Kidney (tissue), 14 donors: ENCODE results near the gene TSFM. TPM values are rescaled to one million over a fixed set of nuclear protein-coding genes. Genes with fewer than 3 reads are reported as not detected.

Experiments
- DNase-seq, 5 donors: peaks; one replicate each; pipeline ENCODE4 v3.0.0-alpha.2; 2013 to 2020
- FAIRE-seq: peaks from 2 replicates; lab custom pipeline; 2012; peaks lifted over from hg19 to GRCh38; lab: Jason Lieb, UNC
- H3K27ac ChIP-seq, 2 donors: one replicate each; pipeline ENCODE4 v1.7.0; 2013; ENCODE audit warnings: low read depth in 2 of 2, low read length in 2 of 2, inconsistent platforms in 1 of 2
- H3K27me3 ChIP-seq: one replicate; pipeline ENCODE4 v1.7.1; 2013; ENCODE audit warnings: low read length, inconsistent platforms; ENCODE audit not compliant: control insufficient read depth, insufficient read depth
- H3K36me3 ChIP-seq, 3 donors: one replicate each; pipeline versions ENCODE4 v1.7.0 to v1.7.1; 2013; ENCODE audit warnings: low read length in 3 of 3, control low read depth in 1 of 3, inconsistent platforms in 1 of 3; ENCODE audit not compliant: insufficient read depth in 3 of 3, control insufficient read depth in 2 of 3
- H3K4me1 ChIP-seq, 3 donors: one replicate each; pipeline versions ENCODE4 v1.7.0 to v1.7.1; 2013; ENCODE audit warnings: low read length in 3 of 3, inconsistent platforms in 1 of 3, low read depth in 1 of 3; ENCODE audit not compliant: control insufficient read depth in 2 of 3, insufficient read depth in 2 of 3
- H3K4me3 ChIP-seq, 3 donors: one replicate each; pipeline versions ENCODE4 v1.7.0 to v1.8.1; 2013; ENCODE audit warnings: low read length in 3 of 3, control low read depth in 1 of 3, inconsistent platforms in 1 of 3
- H3K9ac ChIP-seq, 3 donors: one replicate each; pipeline versions ENCODE4 v1.7.0 to v1.7.1; 2013; ENCODE audit warnings: low read length in 3 of 3, control low read depth in 1 of 3, inconsistent platforms in 1 of 3
- H3K9me3 ChIP-seq, 3 donors: one replicate each; pipeline versions ENCODE4 v1.7.0 to v1.7.1; 2013; ENCODE audit warnings: low read length in 3 of 3, control low read depth in 1 of 3, inconsistent platforms in 1 of 3; ENCODE audit not compliant: control insufficient read depth in 2 of 3, insufficient read depth in 1 of 3
- intact Hi-C: fragments of 100-400 bp; cut with DNase I; formaldehyde crosslinking; loops from one replicate; pipeline ENCODE4 v1.11.1; 2022
- polyA plus RNA-seq: library from polyadenylated mRNA; stranded (reverse); fragments of 350-450 nt; fragmentation: Illumina TruSeq; extraction: RNeasy Lipid Tissue Mini Kit (QIAGEN cat#74804); gene quantifications from one replicate; pipeline ENCODE4 v1.2.3, GENCODE V29; 2014; ENCODE audit warnings: low read depth, low replicate concordance; ENCODE audit not compliant: insufficient read depth
- total RNA-seq: library from RNA; stranded (reverse); fragmentation: NEBNext Ultra II Directional; extraction: Animal tissue kit (Norgen Biotek cat#: 25700); gene quantifications from one replicate; pipeline ENCODE4 v1.2.1, GENCODE V29; 2021
- TF ChIP-seq, protein P1 (sequence below): IDR thresholded peaks from 3 replicates; pipeline ENCODE4 v1.5.1; 2012; ENCODE audit warnings: mild to moderate bottlenecking, moderate library complexity, borderline replicate concordance; ENCODE audit not compliant: insufficient read depth; ENCODE audit errors: extremely low read depth
- donor health status: control.
- donor health status: control.
- donor health status: control.
- donor health status: control.
- donor health status: control.
- donor health status: DM: yes; HTN: yes; CAD: no.
- donor health status: Normal renal cell carcinoma (clear cell type).

The TSFM gene
- total and polyA plus RNA-seq, 2 donors from 2014 or later = 32.8 to 84.6 TPM

DNA sequence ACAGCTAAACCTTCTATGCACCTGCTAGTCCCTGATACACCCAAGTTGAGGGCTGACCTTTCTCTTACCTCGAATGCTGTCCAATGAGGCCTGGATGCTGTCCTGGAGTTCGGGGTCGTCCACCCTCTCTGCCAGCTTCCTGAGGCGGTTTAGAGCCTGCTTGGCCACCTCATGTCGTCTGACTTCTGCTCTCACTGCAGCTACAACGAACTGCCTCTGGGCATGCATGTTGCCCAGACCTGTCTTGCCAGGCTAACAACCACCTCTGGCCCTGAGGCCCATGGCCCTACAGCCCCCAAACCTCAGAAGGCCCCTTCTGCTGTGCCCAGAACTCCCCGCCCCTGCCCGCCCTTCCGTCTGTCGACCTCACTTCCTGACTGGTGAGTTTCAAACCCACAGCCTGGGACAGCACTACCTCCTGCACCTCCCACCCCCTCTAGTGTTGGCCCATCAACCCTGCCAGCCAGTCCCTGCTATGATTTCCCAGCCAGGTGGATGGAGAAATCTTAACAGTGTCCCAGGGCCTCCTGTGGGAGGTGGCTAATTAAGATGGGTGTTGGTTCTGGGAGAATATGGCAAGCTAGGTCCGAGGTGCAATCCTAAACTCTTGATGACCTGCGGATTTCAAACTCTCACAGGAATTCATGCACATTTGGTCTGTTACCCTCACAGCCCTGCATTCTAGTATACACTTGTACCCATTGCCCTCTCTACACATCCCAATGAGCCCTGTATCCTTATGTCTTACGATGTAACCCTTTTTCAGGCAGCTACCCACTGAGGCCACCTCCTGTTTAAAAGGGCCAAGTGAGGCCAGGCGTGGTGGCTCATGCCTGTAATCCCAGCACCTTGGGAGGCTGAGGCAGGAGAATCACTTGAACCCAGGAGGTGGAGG lies 40.5 kb upstream of the TSFM start:
- H3K27me3 ChIP-seq = peaks cover 16% of the 10 kb centered on the region
- H3K9ac ChIP-seq = no peak overlapping the region
- H3K9me3 ChIP-seq = no peaks in the 10 kb centered on the region
- H3K4me3 ChIP-seq = peak overlapping the region in 1 of 3 donors; percentile 25
- FAIRE-seq (no peak), DNase-seq (no peak)
- intact Hi-C loops = no loop called here
- TF ChIP-seq, protein P1, sequence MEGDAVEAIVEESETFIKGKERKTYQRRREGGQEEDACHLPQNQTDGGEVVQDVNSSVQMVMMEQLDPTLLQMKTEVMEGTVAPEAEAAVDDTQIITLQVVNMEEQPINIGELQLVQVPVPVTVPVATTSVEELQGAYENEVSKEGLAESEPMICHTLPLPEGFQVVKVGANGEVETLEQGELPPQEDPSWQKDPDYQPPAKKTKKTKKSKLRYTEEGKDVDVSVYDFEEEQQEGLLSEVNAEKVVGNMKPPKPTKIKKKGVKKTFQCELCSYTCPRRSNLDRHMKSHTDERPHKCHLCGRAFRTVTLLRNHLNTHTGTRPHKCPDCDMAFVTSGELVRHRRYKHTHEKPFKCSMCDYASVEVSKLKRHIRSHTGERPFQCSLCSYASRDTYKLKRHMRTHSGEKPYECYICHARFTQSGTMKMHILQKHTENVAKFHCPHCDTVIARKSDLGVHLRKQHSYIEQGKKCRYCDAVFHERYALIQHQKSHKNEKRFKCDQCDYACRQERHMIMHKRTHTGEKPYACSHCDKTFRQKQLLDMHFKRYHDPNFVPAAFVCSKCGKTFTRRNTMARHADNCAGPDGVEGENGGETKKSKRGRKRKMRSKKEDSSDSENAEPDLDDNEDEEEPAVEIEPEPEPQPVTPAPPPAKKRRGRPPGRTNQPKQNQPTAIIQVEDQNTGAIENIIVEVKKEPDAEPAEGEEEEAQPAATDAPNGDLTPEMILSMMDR = no peak
- peaks cover 0 to 8% (median 2%) of the 10 kb centered on the region in 3 donors for H3K36me3 ChIP-seq
- H3K27ac ChIP-seq = no peak overlapping the region
- H3K4me1 ChIP-seq = peaks cover 0 to 8% (median 5%) of the 10 kb centered on the region in 3 donors

DNA sequence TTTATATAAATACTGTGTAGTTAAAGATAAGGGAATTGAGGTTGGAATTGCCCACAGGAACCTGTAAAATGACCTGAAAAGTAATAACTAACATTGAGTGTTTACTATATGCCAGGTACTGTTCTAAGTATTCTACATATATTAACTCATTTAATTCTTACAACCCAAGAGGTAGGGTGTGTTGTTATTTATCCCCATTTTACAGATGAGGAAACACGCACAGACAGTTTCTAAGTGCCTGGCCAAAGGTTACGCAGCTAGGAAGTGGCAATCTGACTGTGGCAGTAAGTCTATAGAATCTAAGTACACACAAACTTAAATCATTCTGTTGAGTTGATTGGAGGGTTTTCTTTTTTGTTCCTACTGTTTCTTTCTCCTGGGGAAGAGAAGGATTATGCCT lies 38.8 kb upstream of the TSFM start:
- H3K9me3 ChIP-seq = no peaks in the 10 kb centered on the region
- H3K4me3 ChIP-seq = no peak overlapping the region
- peaks cover 0 to 8% (median 5%) of the 10 kb centered on the region in 3 donors for H3K4me1 ChIP-seq
- H3K27me3 ChIP-seq = peaks cover 14% of the 10 kb centered on the region
- H3K36me3 ChIP-seq = peaks cover 4 to 10% (median 7%) of the 10 kb centered on the region in 3 donors
- FAIRE-seq = no peak
- no peak for DNase-seq
- TF ChIP-seq, protein P1 = no peak
- H3K9ac ChIP-seq = no peak overlapping the region
- H3K27ac ChIP-seq = no peak overlapping the region
- intact Hi-C loops = no loop called here

DNA sequence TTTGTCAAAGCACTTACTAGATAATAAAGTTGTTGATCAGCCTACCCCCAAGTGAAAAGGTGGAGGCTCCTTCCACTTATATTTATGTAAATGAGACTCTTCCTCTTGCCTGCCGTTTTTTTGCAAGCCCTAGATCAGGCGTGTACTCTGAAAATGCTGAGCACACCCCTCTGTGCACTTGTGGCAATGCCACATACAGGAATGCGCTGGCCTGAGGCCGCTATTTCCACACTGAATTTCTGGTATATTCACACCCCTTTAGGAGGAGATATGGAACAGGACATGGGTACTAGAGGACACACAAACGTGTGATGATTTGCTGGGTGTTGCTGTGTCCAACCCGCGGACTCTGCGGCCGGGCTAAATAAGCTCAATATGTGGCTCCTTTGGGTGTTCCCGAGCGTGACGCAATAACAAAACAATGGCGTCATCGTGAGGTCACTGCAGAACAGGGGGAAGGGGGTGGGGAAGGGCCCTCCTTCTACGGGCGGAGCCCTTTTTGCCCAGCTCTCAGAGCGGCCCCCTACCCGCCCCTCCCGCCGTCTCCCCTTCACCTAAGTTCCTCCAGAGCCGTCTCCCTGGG lies 38.3 kb upstream of the TSFM start:
- H3K27ac ChIP-seq = peak overlapping the region; percentile 95 to 98
- FAIRE-seq (no peak), DNase-seq (peak in 1 of 5 donors; percentile 93)
- peaks cover 14% of the 10 kb centered on the region for H3K27me3 ChIP-seq
- peak overlapping the region in 2 of 3 donors; percentile 89 to 96 for H3K9ac ChIP-seq
- peak overlapping the region; percentile 91 to 96 (median 96) for H3K4me3 ChIP-seq
- H3K36me3 ChIP-seq = peaks cover 4 to 15% (median 7%) of the 10 kb centered on the region in 3 donors
- no peaks in the 10 kb centered on the region for H3K9me3 ChIP-seq
- TF ChIP-seq, protein P1 = no peak
- intact Hi-C loops = no loop called here
- peaks cover 0 to 6% (median 5%) of the 10 kb centered on the region in 3 donors for H3K4me1 ChIP-seq
